ENCODE measurements around the gene GABBR2.

- peak; percentile 99 for TF ChIP-seq GATA2 (IDR thresholded peaks at IDR 0.05; ENCODE audit: low read depth, low read length)
- TF ChIP-seq GATA3 (IDR thresholded peaks at IDR 0.05; ENCODE audit: low read depth, low read length) = peak; percentile 96
Measured at GRCh38 chr9:98280574-98280973, 428.2 kb downstream of the GABBR2 start.
